Activated T-cell treated with anti-CD3 and anti-CD28 coated beads, Interleukin-2, amount 50 U/mL, for 48 hours (primary cell): Measurements from ENCODE around the gene BANK1.
"Not testable (repeated sequence)": the region's sequence is repeated elsewhere in the genome, so short reads cannot be mapped to it uniquely, and the experiment has no call there.

Experiments
- DNase-seq, 2 experiments: peaks; one replicate each; pipeline ENCODE4 v3.0.0-alpha.2; 2020

Gene BANK1

DNA sequence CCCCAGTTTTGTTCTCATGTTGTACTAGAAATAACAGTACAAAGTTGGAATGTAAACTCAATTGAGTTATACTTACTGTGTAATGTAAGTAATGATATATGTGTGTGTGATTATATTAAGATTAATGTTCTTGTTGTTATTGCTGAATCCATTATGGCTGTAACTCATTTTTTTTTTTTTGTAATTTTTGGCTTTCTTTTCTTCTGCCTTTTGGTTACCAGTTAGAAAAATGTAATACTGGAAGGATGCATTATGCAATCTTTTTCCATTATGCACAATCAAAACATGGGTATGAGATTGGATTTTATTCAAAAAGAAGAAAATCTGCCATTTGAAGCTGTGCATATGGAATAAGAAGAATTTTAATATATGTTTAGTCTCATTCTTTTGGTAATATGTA is 34.0 kb downstream of the BANK1 start:
- no peak for DNase-seq

DNA sequence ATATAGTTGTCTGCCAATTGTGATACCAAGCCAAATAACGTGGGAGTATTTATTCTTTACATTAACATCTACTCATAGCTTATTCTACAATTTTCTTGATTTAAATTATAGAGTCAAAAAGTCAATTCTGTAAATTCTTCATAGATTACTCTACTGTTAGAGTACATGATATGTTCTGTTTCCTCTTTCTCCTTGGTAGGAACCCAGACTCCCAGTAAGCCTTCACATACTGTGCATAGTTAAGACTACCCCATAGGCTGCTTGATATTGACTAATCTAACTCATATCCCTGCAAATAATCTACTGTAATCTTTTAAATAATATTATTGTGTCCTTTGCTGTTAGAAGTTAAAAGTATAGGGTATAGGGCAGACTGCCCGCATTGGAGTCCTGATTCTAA is 35.4 kb downstream of the BANK1 start:
- no peak for DNase-seq

DNA sequence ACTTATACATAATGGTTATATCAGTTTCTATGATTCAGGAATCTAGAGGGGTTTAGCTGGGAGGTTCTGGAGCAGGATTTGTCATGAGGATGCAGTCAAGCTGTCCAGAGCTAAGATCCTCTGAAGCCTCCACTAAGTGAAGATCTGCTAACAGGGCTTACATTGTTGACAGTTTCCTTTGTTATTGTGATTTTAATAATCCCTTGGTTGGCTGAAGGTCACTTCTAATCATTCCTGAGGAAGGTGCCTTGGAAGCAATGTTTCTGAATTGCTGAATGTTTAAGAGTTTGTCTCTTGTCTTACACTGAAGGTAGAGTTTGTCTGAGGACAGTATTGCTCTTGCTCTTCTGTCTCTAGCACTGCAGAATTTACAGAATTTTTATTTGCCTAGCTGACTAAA is 41.3 kb downstream of the BANK1 start:
- no peak for DNase-seq

DNA sequence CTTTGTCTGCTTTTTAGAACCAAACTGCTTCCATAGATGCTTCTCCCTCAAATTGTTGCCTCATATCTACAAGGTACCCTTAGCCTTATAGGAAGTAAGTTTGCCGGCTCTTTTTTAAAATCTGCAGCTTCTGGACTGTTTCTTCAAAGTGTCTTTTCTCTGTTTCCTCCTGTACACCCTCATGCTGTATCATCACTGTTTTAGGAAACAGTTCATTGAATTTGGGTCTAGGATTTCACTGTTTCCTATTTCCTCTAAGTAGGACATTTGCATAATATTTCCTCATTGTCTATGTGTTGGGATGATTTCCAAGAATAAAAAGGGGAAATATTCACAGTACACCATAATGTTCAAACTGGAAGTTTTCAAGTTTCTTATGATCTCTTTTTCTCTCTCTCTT is 43.0 kb downstream of the BANK1 start:
- DNase-seq: no peak

DNA sequence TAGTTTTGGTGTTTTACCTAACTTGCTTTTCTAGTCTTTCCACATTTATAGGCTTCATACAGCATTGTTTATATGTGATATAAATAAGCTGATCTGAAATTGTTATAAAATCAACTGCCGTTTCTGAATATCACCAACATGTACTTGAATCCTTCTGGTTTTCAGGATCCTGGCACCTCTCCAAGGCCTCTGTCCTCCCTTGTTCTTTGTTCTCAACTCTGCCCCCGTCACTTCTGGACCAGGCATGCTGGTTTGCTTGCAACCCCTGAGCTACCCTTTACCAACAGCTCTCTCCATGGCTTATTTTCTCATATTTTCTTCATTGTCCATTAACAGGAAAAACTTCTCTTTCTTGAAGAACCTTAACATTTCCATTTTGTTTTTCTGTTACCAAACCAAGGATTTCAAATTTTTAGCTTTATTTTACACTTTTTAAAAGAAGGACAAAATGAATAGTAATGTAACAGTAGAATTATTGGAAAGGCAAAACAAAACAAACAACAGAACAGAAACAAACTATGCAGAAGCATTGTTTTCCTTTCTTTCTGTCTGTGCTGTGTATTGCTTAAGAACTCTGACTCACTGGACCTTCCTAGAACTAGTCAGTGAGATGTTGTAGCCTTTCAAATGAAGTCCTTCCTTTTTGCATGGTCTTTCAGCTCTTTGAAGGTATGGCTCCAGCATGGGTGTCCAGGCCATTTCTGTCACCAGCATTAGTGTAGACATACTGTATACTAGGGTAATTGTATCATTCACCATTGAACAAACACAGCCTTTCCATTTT is 44.8 kb downstream of the BANK1 start:
- DNase-seq: no peak

DNA sequence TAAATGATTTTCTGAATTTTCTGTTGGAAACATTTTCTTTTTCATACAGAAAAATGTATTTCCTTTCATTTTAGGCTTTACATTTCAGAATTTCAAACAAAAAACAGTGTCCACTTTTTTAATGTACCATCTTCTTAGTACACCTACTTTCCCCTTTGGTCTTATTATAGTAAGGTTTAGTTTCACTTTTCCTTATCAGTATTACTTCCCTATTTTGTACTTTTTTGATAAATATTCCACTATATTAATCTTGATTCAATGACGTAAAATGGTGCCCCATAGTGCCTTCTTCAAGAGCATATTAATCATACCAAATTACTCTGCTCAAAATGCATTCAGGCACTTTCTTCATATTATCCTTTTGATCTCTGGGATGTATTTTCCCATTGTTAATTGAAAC is 52.5 kb downstream of the BANK1 start:
- no peak for DNase-seq

DNA sequence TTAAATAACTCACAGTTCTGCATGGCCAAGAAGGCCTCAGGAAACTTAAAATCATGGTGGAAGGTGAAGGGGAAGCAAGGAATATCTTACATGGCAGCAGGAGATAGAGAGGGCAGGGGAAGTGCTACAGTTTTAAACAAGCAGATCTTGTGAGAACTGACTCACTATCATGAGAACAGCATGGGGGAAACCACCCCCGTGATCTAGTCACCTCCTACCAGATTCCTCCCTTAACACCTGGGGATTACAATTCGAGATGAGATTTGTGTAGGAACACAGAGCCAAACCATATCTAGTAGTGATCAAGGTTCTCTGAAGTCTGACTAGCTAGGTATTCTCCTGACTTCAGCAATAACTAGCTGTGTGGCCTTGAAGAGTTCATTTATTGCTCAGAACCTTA is 56.0 kb downstream of the BANK1 start:
- no peak for DNase-seq

DNA sequence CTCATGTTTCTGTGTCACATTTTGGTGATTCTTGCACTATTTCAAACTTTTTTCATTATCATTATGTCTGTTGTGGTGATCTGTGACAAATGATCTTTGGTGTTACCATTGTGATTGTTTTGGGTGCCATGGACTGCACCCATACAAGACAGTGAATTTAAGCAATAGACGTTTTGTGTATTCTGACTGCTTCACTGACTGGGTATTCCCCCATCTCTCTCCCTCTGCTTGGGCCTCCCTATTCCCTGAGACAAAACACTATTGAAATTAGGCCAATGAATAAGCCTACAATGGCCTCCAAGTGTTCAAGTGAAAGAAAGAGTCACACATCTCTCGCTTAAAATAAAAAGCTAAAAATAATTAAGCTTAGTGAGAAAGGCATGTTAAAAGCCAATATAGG is 60.2 kb downstream of the BANK1 start:
- DNase-seq: no peak

DNA sequence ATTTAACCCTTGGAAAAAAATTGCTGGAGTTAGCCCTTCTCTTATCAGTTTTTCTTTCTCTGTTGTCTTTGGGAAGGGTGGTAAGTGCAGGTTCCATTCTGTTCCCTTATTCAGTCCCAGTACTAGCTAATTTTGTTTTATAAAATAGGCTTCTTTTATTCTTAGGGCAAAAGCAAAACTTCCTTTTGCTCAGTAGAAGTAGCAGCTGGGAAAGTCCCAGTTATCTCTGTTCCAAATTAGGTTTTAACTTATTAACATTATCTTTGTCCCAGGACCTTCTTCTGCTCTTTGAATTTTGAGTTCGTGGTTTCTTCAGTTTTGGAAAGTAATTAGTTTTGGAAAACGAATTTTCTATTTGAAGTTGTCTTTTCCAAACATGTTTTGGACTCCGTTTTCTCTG is 61.1 kb downstream of the BANK1 start:
- DNase-seq: no peak

DNA sequence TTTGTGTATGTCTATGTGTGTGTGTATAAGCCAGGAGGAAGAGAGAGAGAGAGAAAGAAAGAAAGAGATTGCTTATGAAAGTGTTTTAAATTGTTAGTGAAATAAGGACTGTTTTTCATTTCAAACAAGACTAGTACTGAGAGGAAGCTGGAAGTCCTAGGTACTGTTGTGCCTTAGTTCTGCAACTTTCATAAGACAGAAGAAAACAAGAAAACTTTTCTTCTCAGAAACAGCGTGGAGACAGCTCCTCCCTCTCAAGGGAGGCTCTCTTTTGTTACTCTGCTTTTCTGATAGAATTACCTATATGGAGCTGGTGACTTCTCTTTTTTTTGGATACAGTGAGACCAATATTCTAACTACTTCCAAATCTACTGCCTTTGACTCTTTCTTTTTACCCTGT is 62.5 kb downstream of the BANK1 start:
- no peak for DNase-seq

DNA sequence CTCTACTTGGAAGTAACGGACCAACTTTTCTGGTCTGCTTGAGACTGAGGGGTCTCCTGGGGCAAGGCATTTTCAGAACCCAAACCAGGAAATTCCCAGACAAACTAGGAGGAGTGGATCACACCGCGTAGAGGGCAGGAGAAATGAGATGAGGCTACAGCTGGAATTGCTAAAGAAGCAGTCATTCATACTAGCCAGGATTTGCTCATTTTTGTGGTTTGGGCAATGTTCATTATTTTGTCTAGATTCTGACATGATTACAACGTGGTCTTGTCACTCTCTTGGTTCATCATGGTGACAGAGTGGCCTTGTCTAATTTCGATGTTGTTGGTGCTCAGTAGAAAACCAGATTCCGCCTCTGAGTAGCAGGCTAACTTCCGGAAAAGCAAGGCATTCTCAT is 63.2 kb downstream of the BANK1 start:
- no peak for DNase-seq

DNA sequence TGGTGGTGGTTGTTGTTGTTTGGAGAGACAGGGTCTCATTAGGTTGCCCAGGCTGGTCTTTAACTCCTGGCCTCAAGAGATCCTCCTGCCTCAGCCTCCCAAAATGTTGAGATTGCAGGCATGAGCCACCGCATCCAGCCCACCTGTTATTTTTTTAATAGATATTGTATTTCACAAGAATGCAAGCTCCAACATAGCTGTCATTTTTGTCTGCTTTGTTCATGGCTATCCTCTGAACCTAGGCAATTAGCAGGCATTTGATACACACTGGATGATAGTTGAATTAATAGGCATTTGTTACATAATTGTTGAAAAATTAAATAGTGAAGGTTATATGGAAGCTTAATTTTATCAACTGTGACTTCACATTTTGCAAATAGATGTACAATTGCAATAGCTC is 64.7 kb downstream of the BANK1 start:
- no peak for DNase-seq

DNA sequence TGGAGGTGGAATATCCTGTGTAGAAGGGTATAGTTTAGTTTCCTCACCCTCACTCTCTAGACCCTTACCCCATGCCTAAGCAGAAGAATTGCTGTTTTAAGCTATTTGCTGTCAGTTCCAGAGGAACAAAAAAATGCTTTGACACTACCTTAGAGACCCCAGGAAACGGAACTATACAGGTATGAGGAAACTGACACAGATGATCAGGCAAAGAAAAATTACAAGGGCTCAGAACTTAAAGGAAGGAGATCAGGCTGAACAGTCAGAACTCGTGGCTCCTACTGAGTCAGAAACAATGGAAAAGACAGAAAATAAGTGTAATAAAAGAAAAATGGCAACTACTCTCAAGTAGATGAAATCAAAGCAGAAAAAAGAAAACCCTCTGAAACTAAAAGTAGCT is 65.6 kb downstream of the BANK1 start:
- DNase-seq: no peak

DNA sequence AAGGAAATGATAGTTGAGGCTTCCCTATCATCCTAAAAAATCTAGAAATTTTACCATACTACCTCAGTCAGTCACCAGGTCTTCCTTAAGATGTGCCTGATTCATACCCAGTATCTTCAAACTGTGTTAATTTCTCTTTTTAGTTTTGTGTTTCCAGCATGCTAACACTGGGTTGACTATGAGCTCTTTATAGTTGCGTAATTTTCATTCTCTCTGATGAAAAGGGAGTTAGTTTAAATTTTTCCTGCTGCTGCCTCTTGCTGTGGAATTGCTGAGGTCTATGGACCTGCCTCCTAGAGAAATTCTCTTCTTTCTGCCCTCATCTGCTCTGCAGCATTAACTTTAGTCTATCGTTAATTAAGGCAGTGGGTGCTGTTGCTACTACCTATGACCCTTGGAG is 66.6 kb downstream of the BANK1 start:
- DNase-seq: no peak

DNA sequence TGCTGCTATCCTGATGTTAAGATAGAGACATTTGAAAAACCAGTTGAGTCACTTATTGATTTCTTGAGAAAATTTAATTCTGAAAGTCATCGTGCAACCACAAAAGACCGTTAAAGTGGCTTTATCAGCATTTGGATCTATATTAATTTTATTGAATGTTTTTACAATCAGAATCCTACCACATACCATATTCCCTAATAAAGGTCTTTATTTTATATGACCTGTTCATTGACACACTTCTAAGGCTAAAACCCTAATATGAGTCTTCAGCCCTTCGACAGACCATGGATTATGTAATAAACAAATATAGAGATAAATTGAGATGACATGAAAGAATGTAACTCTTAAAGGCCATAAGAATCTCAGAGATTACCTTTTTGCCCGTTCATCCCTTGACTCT is 68.1 kb downstream of the BANK1 start:
- DNase-seq: no peak

DNA sequence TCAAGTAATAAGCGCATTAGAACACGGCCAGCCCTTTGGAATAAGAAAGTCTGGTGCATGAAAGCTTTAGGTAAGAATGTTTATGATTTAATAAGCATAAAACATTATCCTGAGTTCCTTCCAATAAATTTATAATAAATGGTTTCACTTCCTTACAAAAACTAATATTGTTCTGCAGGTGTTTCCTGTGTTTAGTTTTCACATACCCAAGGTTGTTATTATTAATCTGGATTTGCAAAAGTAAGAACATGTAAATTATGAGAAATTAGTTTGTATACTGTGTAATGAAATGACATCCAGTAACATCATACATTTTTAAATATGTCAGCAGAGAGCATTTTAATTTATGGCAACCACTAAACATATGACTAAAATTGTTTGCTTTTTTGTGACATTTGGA is 72.1 kb downstream of the BANK1 start:
- DNase-seq: no peak

DNA sequence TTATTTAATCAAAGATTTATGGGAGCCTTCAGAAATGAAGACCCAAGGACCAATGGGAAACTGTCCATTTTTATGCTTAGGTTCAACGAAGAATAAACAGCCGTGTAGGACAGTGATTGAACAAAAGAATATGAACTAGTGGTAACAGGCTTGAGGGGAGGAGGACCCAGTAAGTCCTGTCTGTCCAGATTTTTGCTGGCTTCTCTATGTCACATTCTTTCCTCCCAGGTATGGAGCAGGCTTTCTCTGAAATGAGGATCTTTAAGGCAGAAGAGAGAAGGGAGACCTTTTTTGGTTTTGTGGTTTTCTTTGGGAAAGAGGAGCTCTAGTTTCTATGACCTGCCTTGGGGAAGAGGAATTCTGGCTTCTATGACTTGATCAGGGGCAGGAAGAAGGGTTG is 74.1 kb downstream of the BANK1 start:
- DNase-seq: no peak

DNA sequence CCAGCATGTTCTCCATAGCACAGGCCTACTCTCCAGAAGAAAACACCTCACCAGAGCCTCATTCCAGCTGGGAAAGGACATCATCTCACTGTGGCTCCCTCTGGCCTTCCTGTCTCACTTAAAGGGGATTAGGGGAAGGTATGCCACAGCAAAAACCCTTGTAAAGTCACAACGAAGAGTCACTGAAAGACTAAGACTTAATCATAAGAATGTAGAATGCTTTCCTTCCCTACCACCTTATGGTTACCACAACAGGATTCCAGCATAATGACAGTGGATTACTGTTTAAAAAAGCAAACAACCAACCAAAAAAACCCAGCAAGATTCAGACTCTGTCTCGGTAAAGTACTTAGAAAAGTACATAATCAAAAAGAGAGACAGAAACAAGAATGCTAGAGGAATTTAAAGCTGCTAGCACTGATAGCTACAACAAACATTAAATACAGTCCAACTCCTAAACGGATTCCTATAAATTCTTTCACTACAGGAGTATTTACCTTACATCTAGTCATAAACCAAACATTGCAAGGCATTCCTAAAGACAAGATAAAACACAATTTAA is 75.1 kb downstream of the BANK1 start:
- DNase-seq: no peak

DNA sequence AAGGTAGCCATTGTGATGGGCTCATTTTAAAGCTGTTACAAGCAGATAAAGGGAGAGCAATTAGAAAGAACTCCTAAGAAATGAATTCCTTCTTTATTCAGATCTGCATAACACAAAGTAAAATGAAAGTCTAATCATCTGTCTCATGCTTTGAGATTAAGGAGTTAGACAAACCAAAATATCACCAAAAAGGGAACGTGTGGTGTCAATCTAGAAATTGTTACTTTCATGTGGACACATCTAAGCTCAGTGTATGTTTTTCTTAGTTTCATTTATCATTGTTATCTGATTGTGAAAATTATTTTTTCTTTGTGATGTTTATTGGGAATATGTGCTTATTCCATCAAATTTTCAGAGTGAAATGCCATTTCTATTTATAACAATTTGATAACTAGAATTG is 80.3 kb downstream of the BANK1 start:
- DNase-seq: no peak

DNA sequence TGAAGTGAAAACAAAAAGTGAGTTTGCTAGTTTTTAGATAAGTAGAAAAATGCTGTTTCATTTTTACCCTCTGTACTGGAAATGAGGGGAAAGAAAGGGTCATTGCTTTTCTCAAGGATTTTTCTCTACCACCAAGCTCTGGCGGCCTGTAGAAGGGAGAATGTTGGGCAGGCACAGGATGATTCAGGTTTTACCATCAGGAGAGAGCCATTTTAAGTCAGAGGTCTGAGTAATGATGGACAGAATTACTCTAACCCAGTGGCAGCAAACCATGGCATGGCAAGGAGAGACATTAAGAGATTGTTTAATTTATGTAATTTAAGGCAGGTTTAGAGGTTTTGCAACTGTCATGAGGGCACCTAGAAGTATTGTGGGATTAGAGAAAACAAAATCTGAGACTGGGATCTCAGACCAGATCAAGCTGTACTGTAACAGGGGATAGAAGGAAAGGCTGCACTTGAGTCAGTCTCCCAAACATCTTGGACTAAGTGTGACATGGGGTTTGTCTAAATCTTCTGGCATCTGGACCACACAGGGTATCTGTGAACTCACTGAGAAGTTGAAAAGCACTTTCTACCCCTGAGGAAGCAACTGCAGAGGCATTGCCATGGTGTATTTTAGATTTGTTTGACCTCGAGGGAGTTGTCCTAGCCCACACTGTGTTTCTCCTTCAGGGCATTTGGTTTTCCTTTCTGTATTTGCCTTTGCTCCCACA is 81.6 kb downstream of the BANK1 start:
- DNase-seq: no peak

DNA sequence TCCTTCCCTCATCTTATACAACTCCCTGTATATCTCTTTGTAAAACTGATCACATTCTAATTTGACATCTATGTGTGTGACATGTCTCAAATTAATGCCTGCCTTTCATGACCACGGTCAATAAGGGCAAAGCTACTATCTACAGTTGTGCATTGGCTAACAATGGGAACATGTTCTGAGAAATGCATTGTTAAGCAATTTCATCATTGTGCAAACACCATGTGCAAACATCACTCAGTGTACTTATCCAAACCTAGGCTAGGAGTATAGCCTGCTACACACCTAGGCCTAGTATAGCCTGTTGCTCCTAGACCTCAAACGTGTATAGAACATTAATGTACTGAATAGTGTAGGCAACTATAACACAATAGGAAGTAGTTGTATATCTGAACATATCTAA is 95.0 kb downstream of the BANK1 start:
- no peak for DNase-seq

DNA sequence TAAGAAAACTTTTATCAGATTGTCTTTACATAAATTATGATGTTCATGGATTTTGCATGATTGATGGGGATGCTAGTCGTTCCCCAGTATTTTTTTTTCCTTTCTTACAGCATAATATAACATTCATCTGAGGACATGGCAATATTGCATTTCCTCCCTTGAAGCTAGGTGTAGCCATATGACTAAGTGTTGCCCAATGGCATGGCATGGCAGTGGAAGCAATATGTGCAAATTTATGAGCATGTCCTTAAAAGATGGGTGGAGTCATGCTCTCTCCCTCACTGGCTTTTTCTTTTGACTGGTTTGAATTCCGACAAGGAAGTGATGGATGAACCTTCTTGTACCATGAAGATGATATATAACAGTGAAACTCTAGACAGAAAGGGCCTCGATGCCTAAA is 96.3 kb downstream of the BANK1 start:
- no peak for DNase-seq

DNA sequence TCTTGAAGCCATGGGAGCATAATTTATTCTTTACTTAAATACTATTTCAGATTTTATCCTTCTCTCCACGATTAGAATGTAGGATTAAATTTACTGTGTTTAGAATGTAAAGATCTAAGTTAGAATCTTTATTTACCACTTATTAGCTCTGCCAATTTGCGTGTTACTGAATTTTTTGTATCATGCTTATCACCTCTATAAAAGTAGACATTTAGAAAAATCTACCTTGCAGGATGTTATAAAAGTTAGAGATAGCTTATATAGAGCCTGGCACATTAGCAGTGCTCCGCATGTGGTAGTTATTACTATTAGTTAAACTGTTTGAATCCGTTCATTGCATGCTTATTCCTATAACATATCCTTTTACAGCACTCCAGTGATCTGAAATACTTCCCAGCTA is 97.9 kb downstream of the BANK1 start:
- no peak for DNase-seq

DNA sequence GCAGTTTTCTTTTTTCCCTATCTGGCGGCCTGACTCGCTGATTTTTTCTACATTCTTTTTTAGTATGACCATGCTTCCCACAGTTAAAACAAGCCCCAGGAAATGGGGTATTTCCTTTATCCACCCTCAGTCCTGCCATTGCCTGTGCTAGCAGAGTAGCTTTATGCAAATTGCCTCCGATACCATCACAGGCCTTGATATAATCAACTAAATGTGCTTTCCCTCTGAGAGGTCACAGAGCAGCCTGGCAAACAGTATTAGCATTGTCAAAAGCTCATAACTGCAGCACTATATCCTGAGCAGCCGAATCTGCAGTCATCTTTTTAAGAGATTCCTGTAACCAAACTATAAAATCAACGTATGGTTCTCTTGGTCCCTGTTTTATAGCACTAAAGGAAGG is 115.0 kb downstream of the BANK1 start:
- not testable (repeated sequence) for DNase-seq
